Inflammatory macrophage (primary cell): Measurements from ENCODE around the gene EEF1A2.

Experiments used
- DNase-seq, 2 donors: peaks; one replicate each; pipeline ENCODE4 v3.0.0-alpha.2; 2020 to 2022

The EEF1A2 gene

GRCh38 chr20:63497946-63498935 is 642 bp downstream of the EEF1A2 start:
- DNase-seq = no peak

GRCh38 chr20:63497138-63497945 is 1.5 kb downstream of the EEF1A2 start:
- no peak for DNase-seq

GRCh38 chr20:63496596-63497120 is 2.2 kb downstream of the EEF1A2 start:
- no peak for DNase-seq

- DNase-seq = peak; percentile 22 to 62
These were observed 2.9 kb downstream of the EEF1A2 start for GRCh38 chr20:63495741-63496595.

- no peak for DNase-seq
These were observed 3.6 kb downstream of the EEF1A2 start for GRCh38 chr20:63495167-63495720.

GRCh38 chr20:63494420-63495166 is 4.3 kb downstream of the EEF1A2 start:
- DNase-seq = no peak

- no peak for DNase-seq
These were observed 4.8 kb downstream of the EEF1A2 start for GRCh38 chr20:63494084-63494419.

GRCh38 chr20:63493563-63494020 is 5.3 kb downstream of the EEF1A2 start:
- no peak for DNase-seq

GRCh38 chr20:63492982-63493381 is 5.9 kb downstream of the EEF1A2 start:
- no peak for DNase-seq

GRCh38 chr20:63492518-63492917 is 6.4 kb downstream of the EEF1A2 start:
- DNase-seq = no peak

GRCh38 chr20:63491635-63492230 is 7.2 kb downstream of the EEF1A2 start:
- no peak for DNase-seq

- no peak for DNase-seq
These were observed 7.8 kb downstream of the EEF1A2 start for GRCh38 chr20:63491078-63491477.

GRCh38 chr20:63490416-63490815 is 8.5 kb downstream of the EEF1A2 start:
- DNase-seq = no peak

- no peak for DNase-seq
These were observed 10.3 kb downstream of the EEF1A2 start for GRCh38 chr20:63488315-63489251.

- no peak for DNase-seq
These were observed 11.1 kb downstream of the EEF1A2 start for GRCh38 chr20:63487781-63488241.

GRCh38 chr20:63487116-63487764 is 11.6 kb downstream of the EEF1A2 start:
- DNase-seq = no peak

- no peak for DNase-seq
These were observed 12.5 kb downstream of the EEF1A2 start for GRCh38 chr20:63486300-63486855.

GRCh38 chr20:63484651-63485403 is 14.1 kb downstream of the EEF1A2 start:
- DNase-seq = no peak
